NCI-H82 treated with DMSO at 0.1 percent for 48 hours (cell line): ENCODE measurements around the gene MUL1.
A peak's percentile ranks its signal among the peaks of the same experiment; 100 is the strongest.
"Not testable (repeated sequence)": the region's sequence is repeated elsewhere in the genome, so short reads cannot be mapped to it uniquely, and the experiment has no call there.

ENCODE experiments used
- DNase-seq: peaks from one replicate; lab custom pipeline; 2025; ENCODE audit not compliant: unreplicated experiment; lab: John Stamatoyannopoulos, UW

Gene MUL1

GRCh38 chr1:20507564-20508410 is at the start of gene MUL1:
Gene MUL1 (minus strand): TSS chr1:20508151. CDS start chr1:20508024, 127 bp downstream.
- peak; percentile 61 for DNase-seq

DNA sequence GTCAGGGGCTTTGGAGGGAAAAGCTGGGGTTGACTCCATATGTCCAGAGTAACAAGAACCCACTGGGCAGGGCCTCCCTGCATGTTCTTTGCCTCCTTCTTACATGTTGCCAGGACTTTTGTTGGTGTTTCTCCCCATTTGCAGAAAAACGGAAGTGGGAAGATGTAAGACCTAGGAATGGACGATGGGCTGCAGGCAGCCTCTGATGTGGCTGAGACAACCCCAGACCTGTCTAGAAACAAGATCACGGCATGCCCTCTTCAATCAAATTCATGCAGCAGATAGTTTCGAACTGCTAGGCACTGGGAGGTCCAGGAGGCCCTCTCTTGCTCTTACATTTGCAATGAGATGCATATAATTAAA is 47.8 kb upstream of the MUL1 start:
- DNase-seq, result no peak

- no peak for DNase-seq
Measured at GRCh38 chr1:20555025-20555757, 47.2 kb upstream of the MUL1 start.

DNA sequence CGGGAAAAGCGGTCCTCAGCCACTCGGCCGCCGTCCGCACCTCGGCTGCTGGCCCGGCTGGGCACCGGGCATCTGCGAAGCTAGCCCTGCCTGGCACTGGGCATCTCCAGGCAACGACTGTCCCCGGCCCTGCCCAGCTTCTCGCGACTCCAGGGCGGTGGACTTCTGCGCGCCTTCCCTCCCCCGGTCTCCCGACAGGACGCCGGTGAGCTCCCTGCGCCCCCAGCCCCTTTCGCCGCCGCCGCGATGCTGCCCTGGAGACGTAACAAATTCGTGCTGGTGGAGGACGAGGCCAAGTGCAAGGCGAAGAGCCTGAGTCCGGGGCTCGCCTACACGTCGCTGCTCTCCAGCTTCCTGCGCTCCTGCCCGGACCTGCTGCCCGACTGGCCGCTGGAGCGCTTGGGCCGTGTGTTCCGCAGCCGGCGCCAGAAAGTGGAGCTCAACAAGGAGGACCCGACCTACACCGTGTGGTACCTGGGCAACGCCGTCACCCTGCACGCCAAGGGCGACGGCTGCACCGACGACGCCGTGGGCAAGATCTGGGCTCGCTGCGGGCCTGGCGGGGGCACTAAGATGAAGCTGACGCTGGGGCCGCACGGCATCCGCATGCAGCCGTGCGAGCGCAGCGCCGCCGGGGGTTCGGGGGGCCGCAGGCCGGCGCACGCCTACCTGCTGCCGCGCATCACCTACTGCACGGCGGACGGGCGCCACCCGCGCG is 44.9 kb upstream of the MUL1 start:
- no peak for DNase-seq

- peak; percentile 83 for DNase-seq
Measured at GRCh38 chr1:20551945-20552727, 44.2 kb upstream of the MUL1 start, which contains the start of gene FAM43B. Gene FAM43B (plus strand): TSS chr1:20552573. CDS start chr1:20552974, 401 bp downstream.

DNA sequence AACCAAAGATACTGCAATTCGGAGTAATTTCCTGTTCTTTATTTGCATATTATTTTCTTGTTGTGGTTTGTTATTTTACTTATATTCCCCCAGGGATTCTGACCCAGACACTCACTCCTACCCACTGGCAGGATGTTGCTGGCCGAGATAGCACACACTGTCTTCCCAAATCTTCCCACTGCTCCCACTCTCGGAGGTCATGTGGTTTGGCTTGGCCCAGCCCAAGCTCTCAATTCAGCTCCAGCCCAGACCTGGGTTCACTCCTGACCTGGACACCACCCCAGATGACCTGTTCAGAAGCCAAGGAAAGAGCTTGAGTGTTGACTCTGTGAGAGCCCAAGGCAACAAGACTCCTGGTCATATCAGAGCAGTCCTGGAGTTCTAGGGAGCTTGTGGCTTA is 43.2 kb upstream of the MUL1 start:
- no peak for DNase-seq

DNA sequence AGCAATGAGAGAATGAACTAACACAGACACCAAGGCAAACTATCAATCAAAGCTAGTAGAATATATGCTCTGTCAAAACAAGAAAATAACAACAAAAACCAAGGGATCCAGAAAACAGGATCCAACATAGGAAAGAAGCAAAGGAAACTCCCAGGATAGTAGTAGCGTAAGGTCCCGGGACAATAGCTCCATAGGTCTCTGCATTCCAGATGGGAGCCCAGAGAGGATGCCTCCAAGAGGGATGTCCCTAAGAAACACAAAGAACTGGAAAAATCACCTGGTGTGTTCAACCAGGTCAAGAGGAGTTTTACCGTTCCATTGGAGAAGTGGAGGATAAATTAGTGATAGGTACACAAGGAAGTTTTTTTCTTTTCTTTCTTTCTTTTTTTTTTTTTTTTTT is 38.7 kb upstream of the MUL1 start:
- no peak for DNase-seq

GRCh38 chr1:20540281-20540680 is 32.3 kb upstream of the MUL1 start:
- DNase-seq, result no peak

DNA sequence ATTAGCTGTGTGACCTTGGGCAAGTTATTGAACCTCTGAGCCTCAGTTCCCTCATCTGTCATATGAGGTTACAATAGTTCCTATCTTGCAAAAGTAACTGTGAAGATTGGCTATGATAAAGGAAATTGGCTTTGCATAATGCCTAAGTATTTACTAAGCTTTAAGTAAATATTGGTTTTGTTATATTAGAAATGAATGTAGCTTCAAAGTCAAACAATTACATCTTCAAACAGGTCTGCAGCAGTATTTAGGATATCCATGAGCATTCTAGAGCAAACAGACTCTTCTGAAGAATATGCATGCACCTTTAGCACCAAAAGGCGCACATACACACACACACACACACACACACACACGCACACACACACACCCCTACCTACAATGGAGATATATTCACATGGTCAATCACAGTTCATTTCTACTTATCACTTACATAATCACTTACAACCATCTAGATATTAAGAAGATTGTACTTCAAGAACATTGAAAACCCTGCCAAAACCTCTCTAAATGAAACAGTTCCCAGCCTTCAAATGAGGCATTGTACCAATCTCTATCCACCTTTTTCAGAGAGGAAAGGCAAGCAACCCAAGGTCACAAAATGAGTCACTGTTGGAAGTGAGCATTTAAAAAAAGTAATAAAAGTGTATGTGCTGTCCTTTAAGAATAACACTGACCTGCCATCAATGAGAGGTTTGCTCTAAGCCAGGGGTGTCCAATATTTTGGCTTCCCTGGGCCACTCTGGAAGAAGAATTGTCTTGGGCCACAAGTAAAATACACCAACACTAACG is 31.0 kb upstream of the MUL1 start:
- DNase-seq, result no peak

DNA sequence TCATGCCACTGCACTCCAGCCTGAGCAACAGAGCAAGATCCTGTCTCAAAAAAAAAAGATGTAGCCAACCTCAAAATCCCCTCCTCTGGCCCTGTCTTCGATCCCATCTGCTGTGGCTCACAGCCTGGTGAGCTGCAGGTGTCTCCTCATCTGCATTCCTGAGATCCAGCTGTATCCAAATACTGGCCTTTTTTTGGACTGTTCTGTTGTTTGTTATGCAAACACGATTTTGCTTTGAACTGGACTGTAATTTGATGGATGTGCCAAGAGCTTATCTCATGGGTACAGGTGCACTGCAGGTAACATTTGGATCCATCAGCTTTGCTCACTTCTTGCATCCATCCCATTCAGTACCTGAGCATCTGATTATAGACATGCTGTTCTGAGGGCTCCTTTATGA is 30.3 kb upstream of the MUL1 start:
- DNase-seq, result no peak

DNA sequence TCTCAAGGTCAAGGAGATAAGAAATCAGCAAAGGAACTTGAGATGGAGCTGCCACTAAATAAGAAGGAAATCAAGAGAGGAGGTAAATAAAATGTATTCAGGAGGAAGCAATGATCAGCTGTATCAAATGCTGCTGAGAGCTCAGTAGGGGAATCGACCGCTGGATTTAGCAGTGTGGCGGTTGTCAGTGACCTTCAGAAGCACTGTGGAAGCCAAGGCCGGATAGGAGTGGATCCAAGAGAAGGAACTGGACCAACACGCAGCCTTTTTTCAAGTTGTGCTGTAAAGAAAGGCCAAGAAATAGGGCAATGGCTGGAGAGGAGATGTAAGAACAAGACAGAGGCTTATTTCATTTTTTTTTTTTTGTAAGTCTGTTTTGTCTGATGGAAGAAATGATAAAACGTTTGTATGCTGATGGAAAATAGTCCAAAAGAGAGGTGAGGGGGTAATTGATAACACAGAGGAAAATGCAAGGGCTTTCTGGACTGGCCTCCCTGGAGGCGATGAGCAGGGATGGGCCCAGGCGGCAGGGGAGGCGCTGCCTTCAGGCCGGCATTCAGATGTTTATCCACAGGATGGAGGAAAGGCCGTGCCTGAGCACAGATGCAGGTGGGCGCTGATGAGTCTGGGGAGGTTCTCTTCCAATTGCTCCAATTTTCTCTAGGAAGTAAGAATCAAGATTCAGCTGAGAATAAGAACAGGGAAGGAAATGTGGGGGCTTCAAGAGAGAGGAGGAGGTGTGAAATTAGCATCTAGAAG is 26.9 kb upstream of the MUL1 start:
- DNase-seq, result no peak

GRCh38 chr1:20533635-20534034 is 25.7 kb upstream of the MUL1 start:
- DNase-seq, result no peak

GRCh38 chr1:20530901-20531300 is 22.9 kb upstream of the MUL1 start:
- no peak for DNase-seq

GRCh38 chr1:20530306-20530705 is 22.4 kb upstream of the MUL1 start:
- DNase-seq, result no peak

- no peak for DNase-seq
Measured at GRCh38 chr1:20528221-20528620, 20.3 kb upstream of the MUL1 start.

DNA sequence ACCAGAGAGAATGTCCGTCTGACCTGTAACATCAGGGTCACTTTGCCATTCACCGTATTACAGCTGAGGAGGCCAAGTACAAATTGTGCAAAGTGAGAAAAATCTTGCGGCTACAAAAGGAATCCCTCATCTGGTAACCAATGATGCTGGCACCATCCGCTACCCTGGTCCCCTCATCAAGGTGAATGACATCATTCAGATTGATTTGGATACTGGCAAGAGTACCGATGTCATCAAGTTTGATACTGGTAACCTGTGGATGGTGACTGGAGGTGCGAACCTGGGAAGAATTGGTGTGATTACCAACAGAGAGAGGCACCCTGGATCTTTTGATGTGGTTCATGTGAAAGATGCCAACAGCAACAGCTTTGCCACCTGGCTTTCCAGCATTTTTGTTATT is 18.3 kb upstream of the MUL1 start:
- no peak for DNase-seq

DNA sequence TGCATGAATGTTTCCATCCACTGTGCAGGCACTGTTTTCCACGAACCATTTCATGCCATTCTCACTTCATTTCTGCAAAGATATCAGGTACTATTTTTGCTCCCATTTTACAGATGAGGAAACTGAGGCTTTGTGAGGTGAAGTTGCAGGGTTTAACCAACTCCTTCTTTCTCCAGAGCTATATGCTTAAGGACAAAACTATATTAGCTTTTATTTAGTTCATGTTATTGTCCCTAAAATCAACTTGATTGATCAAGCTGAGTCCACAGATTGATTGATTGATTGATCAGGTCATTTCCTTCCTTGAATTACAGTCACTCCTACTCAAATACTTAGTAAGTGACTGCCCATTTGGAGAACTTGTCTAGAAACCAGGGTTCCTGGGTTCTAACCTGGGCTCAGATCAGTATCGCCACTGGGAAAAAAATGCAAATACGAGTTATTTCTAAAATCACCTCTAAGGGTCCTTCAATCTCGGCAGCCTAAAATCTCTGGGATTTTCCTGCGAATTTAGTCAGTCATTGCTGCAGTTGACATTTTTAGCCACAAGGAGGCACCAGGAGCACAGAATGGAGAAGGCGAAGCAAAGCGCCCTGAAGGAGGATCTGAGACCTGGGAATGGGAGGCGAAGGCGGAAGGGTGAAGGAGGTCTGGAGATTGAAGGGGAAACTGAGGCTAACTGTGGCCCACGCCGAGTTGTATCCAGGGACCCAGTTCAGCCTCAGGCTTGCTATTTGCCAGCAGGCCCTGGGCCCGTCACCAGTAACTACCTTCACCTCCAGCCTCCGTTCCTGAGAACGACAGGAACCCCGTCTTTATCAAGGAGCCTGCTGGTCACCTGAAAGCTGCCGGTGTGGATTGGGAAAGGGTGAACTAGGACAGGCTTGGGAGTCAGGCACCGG is 14.3 kb upstream of the MUL1 start:
- DNase-seq, result peak; percentile 41

DNA sequence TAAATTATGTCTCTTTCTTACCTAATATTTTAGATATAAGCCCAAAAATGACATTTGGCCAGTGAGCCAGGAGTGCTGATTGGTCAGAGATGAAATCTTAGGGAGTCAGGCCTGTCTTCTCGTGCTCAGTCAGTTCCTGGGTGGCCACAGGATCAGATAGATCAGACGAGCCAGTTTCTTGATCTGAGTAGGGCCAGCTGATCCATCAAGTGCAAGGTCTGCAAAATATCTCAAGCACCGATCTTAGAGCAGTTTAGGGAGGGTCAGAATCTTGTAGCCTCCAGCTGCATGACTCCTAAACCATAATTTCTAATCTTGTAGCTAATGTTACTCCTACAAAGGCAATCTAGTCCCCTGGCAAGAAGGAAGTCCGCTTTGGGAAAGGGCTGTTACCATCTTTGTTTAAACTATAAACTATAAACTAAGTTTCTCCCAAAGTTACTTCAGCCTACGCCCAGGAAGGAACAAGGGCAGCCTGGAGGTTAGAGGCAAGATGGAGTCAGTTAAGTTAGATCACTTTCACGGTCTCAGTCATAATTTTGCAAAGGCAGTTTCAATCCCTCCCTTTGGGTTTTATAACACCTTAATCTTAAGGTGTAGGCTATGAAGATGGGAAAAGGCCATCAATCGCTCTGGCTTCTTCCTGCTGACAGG is 11.8 kb upstream of the MUL1 start:
- not testable (repeated sequence) for DNase-seq
